DOHH2 (cell line): ENCODE measurements around the gene HRK.

Experiments used
- H3F3A ChIP-seq: fragments of 200-600 bp; sonication (generic), shearing (Covaris generic); 2 replicates; pipeline ENCODE4 v1.6.0; 2016; ENCODE audit warnings: antibody characterized with exemption, mild to moderate bottlenecking; ENCODE audit not compliant: control insufficient read depth, insufficient read depth
- H3K27ac ChIP-seq: fragments of 200-600 bp; sonication (generic); 2 replicates; pipeline ENCODE4 v1.5.1; 2014; ENCODE audit warnings: low read depth, mild to moderate bottlenecking, low read length, moderate library complexity
- H3K27me3 ChIP-seq: fragments of 200-600 bp; sonication (generic); 2 replicates; pipeline ENCODE4 v1.6.1; 2014; ENCODE audit warnings: mild to moderate bottlenecking, low read length, mixed read lengths; ENCODE audit not compliant: control insufficient read depth
- H3K36me3 ChIP-seq: fragments of 200-600 bp; sonication (generic); 2 replicates; pipeline ENCODE4 v1.6.1; 2014; ENCODE audit warnings: mild to moderate bottlenecking, low read length, moderate library complexity, mixed read lengths; ENCODE audit not compliant: control insufficient read depth
- H3K4me1 ChIP-seq: fragments of 200-600 bp; sonication (generic); 2 replicates; pipeline ENCODE4 v1.6.1; 2014; ENCODE audit warnings: mild to moderate bottlenecking, low read length, mixed read lengths; ENCODE audit not compliant: control insufficient read depth
- H3K4me2 ChIP-seq: fragments of 200-600 bp; sonication (generic); 2 replicates; pipeline ENCODE4 v1.6.0; 2014; ENCODE audit warnings: mild to moderate bottlenecking, low read length, moderate library complexity
- H3K4me3 ChIP-seq: fragments of 200-600 bp; sonication (generic); 2 replicates; pipeline ENCODE4 v1.5.1; 2014; ENCODE audit warnings: mild to moderate bottlenecking, low read length, mixed read lengths
- H3K79me2 ChIP-seq: fragments of 200-600 bp; sonication (generic); 2 replicates; pipeline ENCODE4 v1.6.1; 2014; ENCODE audit warnings: mild to moderate bottlenecking, low read length, mixed read lengths; ENCODE audit not compliant: control insufficient read depth
- H3K9me2 ChIP-seq: fragments of 200-600 bp; sonication (generic); replicated peaks from 2 replicates; pipeline ENCODE4 v1.6.1; 2014; ENCODE audit warnings: mild to moderate bottlenecking, low read length, mixed read lengths; ENCODE audit not compliant: control insufficient read depth
- H3K9me3 ChIP-seq: fragments of 200-600 bp; sonication (generic); 2 replicates; pipeline ENCODE4 v1.6.1; 2014; ENCODE audit warnings: antibody characterized with exemption, low read length, mixed read lengths; ENCODE audit not compliant: control insufficient read depth, insufficient read depth
- H4K20me1 ChIP-seq: fragments of 200-600 bp; sonication (generic); 2 replicates; pipeline ENCODE4 v1.6.0; 2014; ENCODE audit warnings: low read depth, mild to moderate bottlenecking, antibody characterized with exemption, low read length, moderate library complexity; ENCODE audit not compliant: control insufficient read depth, insufficient read depth
- CTCF ChIP-seq: fragments of 200-600 bp; sonication (generic); IDR thresholded peaks from one replicate; pipeline ENCODE4 v1.5.1; 2014; ENCODE audit warnings: antibody characterized with exemption, mild to moderate bottlenecking, low read depth, low read length; ENCODE audit not compliant: poor library complexity, severe bottlenecking
- EZH2phosphoT487 ChIP-seq: fragments of 200-600 bp; sonication (generic); IDR thresholded peaks from 2 replicates; pipeline ENCODE4 v1.6.1; 2017; ENCODE audit warnings: borderline replicate concordance, mild to moderate bottlenecking, antibody characterized with exemption, low read length, moderate library complexity, mixed read lengths

The HRK gene

GRCh38 chr12:116894913-116895312 lies 13.7 kb upstream of the HRK start:
- no peak for TF ChIP-seq EZH2phosphoT487
- TF ChIP-seq CTCF: no peak
- H4K20me1 ChIP-seq: no peaks in the 10 kb centered on the region
- H3K4me1 ChIP-seq: peaks cover 10% of the 10 kb centered on the region
- no peak overlapping the region for H3K27ac ChIP-seq
- 0 out of 2 replicates have a peak, but pooled peaks cover 3% of the 10 kb centered on the region for H3K27me3 ChIP-seq
- H3K9me3 ChIP-seq: no peaks in the 10 kb centered on the region
- no peak overlapping the region for H3K4me2 ChIP-seq
- H3K4me3 ChIP-seq: no peak overlapping the region
- no peaks in the 10 kb centered on the region for H3K79me2 ChIP-seq
- H3K9me2 ChIP-seq: no peaks in the 10 kb centered on the region
- H3K36me3 ChIP-seq: no peaks in the 10 kb centered on the region
- H3F3A ChIP-seq: no peaks in the 10 kb centered on the region

GRCh38 chr12:116892349-116893140 lies 11.3 kb upstream of the HRK start:
- no peaks in the 10 kb centered on the region for H3K36me3 ChIP-seq
- no peak for TF ChIP-seq EZH2phosphoT487
- TF ChIP-seq CTCF: no peak
- H3K4me2 ChIP-seq: no peak overlapping the region
- H3K79me2 ChIP-seq: no peaks in the 10 kb centered on the region
- H3K9me3 ChIP-seq: no peaks in the 10 kb centered on the region
- no peaks in the 10 kb centered on the region for H3K9me2 ChIP-seq
- H3F3A ChIP-seq: no peaks in the 10 kb centered on the region
- no peaks in the 10 kb centered on the region for H3K27me3 ChIP-seq
- no peak overlapping the region for H3K4me3 ChIP-seq
- no peak overlapping the region for H3K27ac ChIP-seq
- H3K4me1 ChIP-seq: no peaks in the 10 kb centered on the region; the same call in 1 of the 2 replicates
- H4K20me1 ChIP-seq: no peaks in the 10 kb centered on the region

GRCh38 chr12:116891019-116891418 lies 9.8 kb upstream of the HRK start:
- no peak overlapping the region for H3K4me3 ChIP-seq
- H3K9me3 ChIP-seq: no peaks in the 10 kb centered on the region
- H3K36me3 ChIP-seq: no peaks in the 10 kb centered on the region
- H4K20me1 ChIP-seq: no peaks in the 10 kb centered on the region
- H3K79me2 ChIP-seq: no peaks in the 10 kb centered on the region
- H3K4me1 ChIP-seq: peaks cover 5% of the 10 kb centered on the region
- H3F3A ChIP-seq: no peaks in the 10 kb centered on the region
- no peaks in the 10 kb centered on the region for H3K9me2 ChIP-seq
- H3K27ac ChIP-seq: no peak overlapping the region
- H3K27me3 ChIP-seq: no peaks in the 10 kb centered on the region
- H3K4me2 ChIP-seq: no peak overlapping the region
- TF ChIP-seq CTCF: no peak
- TF ChIP-seq EZH2phosphoT487: no peak
